Ascending aorta (tissue), 2 donors: ENCODE measurements around the gene LAG3. TPM values are rescaled to one million over a fixed set of nuclear protein-coding genes. Genes with fewer than 3 reads are reported as not detected.
"Not testable (repeated sequence)": the region's sequence is repeated elsewhere in the genome, so short reads cannot be mapped to it uniquely, and the experiment has no call there.

ENCODE experiments used
- DNase-seq, 2 donors: peaks; one replicate each; pipeline ENCODE4 v3.0.0-alpha.2; 2019; ENCODE audit warnings: low spot score in 2 of 2
- H3K27ac ChIP-seq, 2 donors: fragments of 200-600 bp; sonication (generic); one replicate each; pipeline ENCODE4 v1.5.1; 2016 to 2017; ENCODE audit warnings: mild to moderate bottlenecking in 1 of 2
- H3K27me3 ChIP-seq: fragments of 200-600 bp; sonication (generic); one replicate; pipeline ENCODE4 v1.5.1; 2017
- H3K36me3 ChIP-seq, 2 donors: fragments of 200-600 bp; sonication (generic); one replicate each; pipeline ENCODE4 v1.5.1; 2016
- H3K4me1 ChIP-seq, 2 donors: fragments of 200-600 bp; sonication (generic); one replicate each; pipeline ENCODE4 v1.5.1; 2016 to 2017; ENCODE audit warnings: mild to moderate bottlenecking in 1 of 2
- H3K4me3 ChIP-seq, 2 donors: fragments of 200-600 bp; sonication (generic); one replicate each; pipeline ENCODE4 v1.5.1; 2016 to 2017; ENCODE audit warnings: mild to moderate bottlenecking in 1 of 2
- H3K9me3 ChIP-seq, 2 donors: fragments of 200-600 bp; sonication (generic); one replicate each; pipeline ENCODE4 v1.5.1; 2016
- intact Hi-C: fragments of 100-400 bp; cut with DNase I; formaldehyde crosslinking; loops from one replicate; pipeline ENCODE4 v1.15.1; 2023
- total RNA-seq: library from RNA; depleted of rRNA; stranded (reverse); fragments of >200 nt; gene quantifications from one replicate; pipeline ENCODE4 v1.1.0, GENCODE V29; 2016
- TF ChIP-seq, protein P1 (sequence below), 3 experiments: fragments of 200-600 bp in 2 of 3; fragments of 450-650 bp in 1 of 3; sonication (generic) in 2 of 3; IDR thresholded peaks; one replicate each; pipeline ENCODE4 v1.5.1; 2016 to 2019; ENCODE audit warnings: antibody characterized with exemption in 3 of 3, mild to moderate bottlenecking in 1 of 3, moderate library complexity in 1 of 3

The LAG3 gene
- total RNA-seq, 1 donor from 2014 or later = not detected

DNA sequence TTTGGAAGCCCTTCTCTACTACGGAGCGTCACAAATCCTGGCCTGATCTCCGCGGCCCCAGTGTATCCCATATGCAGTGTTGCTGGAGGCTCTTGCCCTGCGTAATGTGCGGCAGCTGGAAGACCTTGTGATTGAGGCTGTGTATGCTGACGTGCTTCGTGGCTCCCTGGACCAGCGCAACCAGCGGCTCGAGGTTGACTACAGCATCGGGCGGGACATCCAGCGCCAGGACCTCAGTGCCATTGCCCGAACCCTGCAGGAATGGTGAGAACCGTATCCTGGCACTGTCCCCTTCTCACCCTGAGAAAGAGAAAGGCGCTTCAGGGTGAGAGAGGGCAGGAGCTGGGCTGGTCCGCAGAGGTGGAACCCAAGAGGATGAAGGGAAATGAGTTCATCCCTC lies 43.1 kb upstream of the LAG3 start:
- no peak overlapping the region for H3K4me3 ChIP-seq
- no peaks in the 10 kb centered on the region for H3K9me3 ChIP-seq
- intact Hi-C loops = no loop called here
- no peak for DNase-seq
- no peak overlapping the region for H3K27ac ChIP-seq
- no peaks in the 10 kb centered on the region for H3K27me3 ChIP-seq
- TF ChIP-seq, protein P1, sequence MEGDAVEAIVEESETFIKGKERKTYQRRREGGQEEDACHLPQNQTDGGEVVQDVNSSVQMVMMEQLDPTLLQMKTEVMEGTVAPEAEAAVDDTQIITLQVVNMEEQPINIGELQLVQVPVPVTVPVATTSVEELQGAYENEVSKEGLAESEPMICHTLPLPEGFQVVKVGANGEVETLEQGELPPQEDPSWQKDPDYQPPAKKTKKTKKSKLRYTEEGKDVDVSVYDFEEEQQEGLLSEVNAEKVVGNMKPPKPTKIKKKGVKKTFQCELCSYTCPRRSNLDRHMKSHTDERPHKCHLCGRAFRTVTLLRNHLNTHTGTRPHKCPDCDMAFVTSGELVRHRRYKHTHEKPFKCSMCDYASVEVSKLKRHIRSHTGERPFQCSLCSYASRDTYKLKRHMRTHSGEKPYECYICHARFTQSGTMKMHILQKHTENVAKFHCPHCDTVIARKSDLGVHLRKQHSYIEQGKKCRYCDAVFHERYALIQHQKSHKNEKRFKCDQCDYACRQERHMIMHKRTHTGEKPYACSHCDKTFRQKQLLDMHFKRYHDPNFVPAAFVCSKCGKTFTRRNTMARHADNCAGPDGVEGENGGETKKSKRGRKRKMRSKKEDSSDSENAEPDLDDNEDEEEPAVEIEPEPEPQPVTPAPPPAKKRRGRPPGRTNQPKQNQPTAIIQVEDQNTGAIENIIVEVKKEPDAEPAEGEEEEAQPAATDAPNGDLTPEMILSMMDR (IDR thresholded peaks at IDR 0.05) = no peak
- peaks cover 0 to 8% of the 10 kb centered on the region in 2 donors for H3K4me1 ChIP-seq
- H3K36me3 ChIP-seq = peaks cover 47 to 52% of the 10 kb centered on the region in 2 donors

- TF ChIP-seq, protein P1 (IDR thresholded peaks at IDR 0.05) = no peak
- H3K27me3 ChIP-seq = no peaks in the 10 kb centered on the region
- no peak overlapping the region for H3K27ac ChIP-seq
- no peak overlapping the region for H3K4me3 ChIP-seq
- H3K4me1 ChIP-seq = no peaks in the 10 kb centered on the region
- no peak for DNase-seq
- peaks cover 47 to 56% of the 10 kb centered on the region in 2 donors for H3K36me3 ChIP-seq
- intact Hi-C loops = no loop called here
- no peaks in the 10 kb centered on the region for H3K9me3 ChIP-seq
These were observed 42.2 kb upstream of the LAG3 start for GRCh38 chr12:6730169-6730568.

DNA sequence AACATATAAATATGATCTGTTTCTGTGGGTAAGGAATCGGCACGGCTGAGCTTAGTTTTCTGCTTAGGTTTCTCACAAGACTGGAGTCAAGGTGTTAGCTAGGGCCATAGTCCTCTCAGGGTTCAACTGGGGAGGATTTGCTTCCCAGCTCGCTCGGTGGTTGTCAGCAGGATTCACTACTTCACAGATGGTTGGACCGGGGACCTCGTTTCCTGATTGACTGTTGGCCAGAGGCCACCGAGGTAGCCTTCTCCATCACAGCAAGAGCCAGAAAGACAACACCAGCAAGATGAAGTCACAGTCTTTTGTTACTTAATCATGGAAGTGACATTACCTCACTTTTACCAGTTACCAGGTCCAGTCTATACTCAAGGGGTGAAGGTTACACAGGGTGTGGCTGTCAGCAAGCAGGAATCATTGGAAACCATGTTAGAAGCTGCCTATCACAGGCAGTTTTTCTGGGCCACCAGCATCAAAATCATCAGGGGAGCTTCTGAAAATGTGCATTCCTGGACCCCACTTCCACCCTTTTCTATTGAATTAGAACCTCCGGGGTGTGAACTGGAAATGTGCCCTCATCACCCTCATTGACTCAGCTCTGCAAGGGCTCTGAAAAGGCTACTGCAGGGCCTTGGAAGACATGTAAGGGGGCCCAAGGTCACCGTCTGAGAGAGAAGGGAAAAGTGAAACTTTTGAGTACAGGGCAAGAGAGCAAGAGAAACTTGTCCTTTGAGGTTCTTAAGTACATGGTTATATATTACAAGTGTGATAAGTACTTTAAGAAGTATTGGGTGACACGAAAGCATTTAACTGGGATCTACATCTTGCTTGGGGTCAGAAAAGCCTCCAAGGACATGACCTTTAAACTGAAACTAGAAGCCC lies 37.6 kb upstream of the LAG3 start:
- no peaks in the 10 kb centered on the region for H3K9me3 ChIP-seq
- TF ChIP-seq, protein P1 (IDR thresholded peaks at IDR 0.05) = no peak
- no peaks in the 10 kb centered on the region for H3K4me1 ChIP-seq
- no peak overlapping the region for H3K27ac ChIP-seq
- no peaks in the 10 kb centered on the region for H3K27me3 ChIP-seq
- intact Hi-C loops = loop anchor here (1.0 kb wide), 2 partner anchors 45 to 91 kb away; no protein-coding TSS in a partner anchor
- no peak overlapping the region for H3K4me3 ChIP-seq
- DNase-seq = no peak
- peaks cover 30 to 33% of the 10 kb centered on the region in 2 donors for H3K36me3 ChIP-seq

DNA sequence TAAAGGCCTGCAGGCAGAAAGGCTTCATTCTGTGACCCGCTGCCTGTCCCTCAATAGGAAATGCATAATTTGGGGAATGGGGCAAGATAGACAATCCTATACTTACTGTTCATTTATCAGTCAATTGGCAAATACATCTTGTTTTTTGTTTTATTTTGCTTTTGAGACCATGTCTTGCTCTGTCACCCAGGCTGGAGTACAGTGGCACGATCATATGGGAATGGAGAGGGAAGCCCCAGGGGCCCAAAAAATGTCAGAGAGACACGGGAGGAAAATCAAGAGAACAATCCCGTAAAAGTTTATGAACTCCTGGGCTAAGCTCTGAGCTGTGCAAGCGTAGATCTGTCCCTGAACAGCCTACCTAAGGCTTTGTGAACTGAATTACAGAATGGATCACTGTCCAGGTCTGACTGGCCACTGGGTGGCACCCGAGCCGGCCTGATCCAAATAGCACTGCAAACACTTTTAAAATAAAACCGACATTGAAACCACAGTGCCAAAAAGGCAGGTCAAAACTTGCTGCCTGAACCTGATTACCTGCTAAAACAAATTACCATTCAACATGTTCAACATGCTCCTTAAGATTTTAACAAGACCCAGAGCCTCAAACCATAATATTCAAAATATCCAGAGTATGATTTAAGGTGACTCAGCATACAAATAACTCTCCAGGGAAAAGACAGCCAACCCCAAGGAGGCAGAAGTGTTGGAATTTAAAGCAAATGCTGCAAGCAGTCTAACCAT lies 36.7 kb upstream of the LAG3 start:
- intact Hi-C loops = loop anchor here (1.0 kb wide), 2 partner anchors 44 to 90 kb away; no protein-coding TSS in a partner anchor
- no peak overlapping the region for H3K27ac ChIP-seq
- no peaks in the 10 kb centered on the region for H3K9me3 ChIP-seq

DNA sequence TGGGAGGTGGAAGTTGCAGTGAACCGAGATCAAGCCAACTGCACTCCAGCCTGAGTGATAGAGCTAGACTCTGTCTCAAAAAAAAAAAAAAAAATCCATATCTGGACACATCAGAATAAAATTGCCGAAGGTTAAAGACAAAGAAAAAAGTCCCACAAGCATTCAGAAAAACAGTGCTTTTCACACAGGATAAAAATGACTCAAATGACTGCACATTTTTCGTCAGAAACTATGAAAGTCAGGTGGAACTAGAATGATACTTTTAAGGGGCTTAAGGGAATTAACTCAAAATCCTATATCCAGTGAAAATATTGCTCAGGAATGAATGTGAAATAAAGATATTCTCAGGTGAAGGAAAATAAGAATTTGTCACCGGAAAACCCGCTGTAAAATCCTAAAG lies 35.6 kb upstream of the LAG3 start:
- Histone ChIP-seq H3K9me3 (no peaks in the 10 kb centered on the region), H3K4me3 (no peak overlapping the region), H3K4me1 (no peaks in the 10 kb centered on the region), H3K27me3 (no peaks in the 10 kb centered on the region), H3K36me3 (peaks cover 11 to 13% of the 10 kb centered on the region in 2 donors), H3K27ac (no peak overlapping the region)
- TF ChIP-seq, protein P1 (IDR thresholded peaks at IDR 0.05) = no peak
- intact Hi-C loops = no loop called here
- DNase-seq = no peak

More for the DNA sequence above, 36.7 kb upstream of the LAG3 start:
- H3K4me3 ChIP-seq = no peak overlapping the region
- no peaks in the 10 kb centered on the region for H3K4me1 ChIP-seq
- peak in 1 of 2 donors; percentile 75 for DNase-seq
- TF ChIP-seq, protein P1 (IDR thresholded peaks at IDR 0.05) = peak; percentile 56 to 61 (median 57)
- no peaks in the 10 kb centered on the region for H3K27me3 ChIP-seq
- peaks cover 21 to 25% of the 10 kb centered on the region in 2 donors for H3K36me3 ChIP-seq

DNA sequence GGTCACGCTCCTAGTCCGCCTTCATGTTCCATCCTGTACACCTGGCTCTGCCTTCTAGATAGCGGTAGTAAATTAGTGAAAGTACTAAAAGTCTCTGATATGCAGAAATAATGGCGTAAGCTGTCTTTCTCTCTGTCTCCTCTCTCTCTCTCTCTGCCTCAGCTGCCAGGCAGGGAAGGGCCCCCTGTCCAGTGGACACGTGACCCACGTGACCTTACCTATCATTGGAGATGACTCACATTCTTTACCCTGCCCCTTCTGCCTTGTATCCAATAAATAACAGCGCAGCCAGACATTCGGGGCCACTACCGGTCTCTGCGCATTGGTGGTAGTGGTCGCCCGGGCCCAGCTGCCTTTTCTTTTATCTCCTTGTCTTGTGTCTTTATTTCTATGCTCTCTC lies 30.2 kb upstream of the LAG3 start:
- H3K27me3 ChIP-seq, DNase-seq, H3K9me3 ChIP-seq, H3K4me1 ChIP-seq, intact Hi-C loops, H3K27ac ChIP-seq, H3K4me3 ChIP-seq, H3K36me3 ChIP-seq: not testable (repeated sequence)
